Measurements from ENCODE around the gene DENND1B.

GRCh38 chr1:197632651-197633050 is 142.6 kb downstream of the DENND1B start:
- TF ChIP-seq, protein P1, sequence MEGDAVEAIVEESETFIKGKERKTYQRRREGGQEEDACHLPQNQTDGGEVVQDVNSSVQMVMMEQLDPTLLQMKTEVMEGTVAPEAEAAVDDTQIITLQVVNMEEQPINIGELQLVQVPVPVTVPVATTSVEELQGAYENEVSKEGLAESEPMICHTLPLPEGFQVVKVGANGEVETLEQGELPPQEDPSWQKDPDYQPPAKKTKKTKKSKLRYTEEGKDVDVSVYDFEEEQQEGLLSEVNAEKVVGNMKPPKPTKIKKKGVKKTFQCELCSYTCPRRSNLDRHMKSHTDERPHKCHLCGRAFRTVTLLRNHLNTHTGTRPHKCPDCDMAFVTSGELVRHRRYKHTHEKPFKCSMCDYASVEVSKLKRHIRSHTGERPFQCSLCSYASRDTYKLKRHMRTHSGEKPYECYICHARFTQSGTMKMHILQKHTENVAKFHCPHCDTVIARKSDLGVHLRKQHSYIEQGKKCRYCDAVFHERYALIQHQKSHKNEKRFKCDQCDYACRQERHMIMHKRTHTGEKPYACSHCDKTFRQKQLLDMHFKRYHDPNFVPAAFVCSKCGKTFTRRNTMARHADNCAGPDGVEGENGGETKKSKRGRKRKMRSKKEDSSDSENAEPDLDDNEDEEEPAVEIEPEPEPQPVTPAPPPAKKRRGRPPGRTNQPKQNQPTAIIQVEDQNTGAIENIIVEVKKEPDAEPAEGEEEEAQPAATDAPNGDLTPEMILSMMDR (conservative IDR thresholded peaks at IDR 0.05) = no peak
- TF ChIP-seq ZFX (IDR thresholded peaks at IDR 0.05) = no peak

All from C4-2B (cell line).